ENCODE results near the gene RAB1A.
A peak's percentile ranks its signal among the peaks of the same experiment; 100 is the strongest.
"Not testable (repeated sequence)": the region's sequence is repeated elsewhere in the genome, so short reads cannot be mapped to it uniquely, and the experiment has no call there.

Gene RAB1A

DNA sequence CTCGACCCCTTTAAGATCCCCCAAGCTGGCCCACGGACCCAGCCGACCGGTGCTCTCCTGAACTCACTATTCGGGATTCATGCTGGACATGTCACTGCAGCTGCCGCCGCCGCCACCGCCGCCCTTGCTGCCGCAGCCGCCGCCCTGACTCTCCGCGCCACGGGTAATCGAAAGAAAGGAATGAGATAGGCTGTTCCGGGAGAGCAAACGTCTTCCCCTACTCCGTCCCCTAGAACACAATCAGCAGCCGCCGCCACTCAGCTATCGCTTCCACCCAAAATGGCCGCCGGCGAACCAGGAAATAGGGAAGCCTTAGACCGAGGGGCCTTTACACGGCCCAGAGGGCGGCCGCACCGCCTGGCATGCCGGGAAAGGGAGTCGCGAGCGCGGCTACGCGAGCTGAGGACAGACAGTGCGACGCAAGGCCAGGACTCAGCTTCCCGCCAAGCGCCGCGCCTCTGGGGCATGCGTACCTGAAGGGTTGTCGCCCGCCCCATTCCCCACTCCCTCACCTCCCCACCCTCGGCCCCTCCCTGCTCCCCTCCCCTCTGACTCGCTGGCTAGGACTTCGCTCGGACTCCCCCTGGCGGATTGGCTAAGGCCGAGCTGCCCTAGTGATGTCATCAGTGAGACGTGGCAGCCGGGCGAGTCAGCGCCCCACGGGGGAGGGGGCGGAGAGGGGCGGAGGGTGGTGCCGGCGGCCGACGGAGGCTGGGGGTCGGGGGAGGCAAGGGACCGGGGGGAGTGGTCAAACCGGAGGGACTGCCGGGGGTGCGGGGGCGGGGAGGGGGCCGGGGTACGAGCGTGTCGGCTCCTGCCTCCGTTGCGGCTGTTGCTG lies at the start of gene RAB1A:
Gene RAB1A, minus strand, starts transcription at position 281 of the 838 bp plus-strand sequence. Its CDS starts 191 bp downstream, at position 90.
- DNase-seq = peak; percentile 96

DNA sequence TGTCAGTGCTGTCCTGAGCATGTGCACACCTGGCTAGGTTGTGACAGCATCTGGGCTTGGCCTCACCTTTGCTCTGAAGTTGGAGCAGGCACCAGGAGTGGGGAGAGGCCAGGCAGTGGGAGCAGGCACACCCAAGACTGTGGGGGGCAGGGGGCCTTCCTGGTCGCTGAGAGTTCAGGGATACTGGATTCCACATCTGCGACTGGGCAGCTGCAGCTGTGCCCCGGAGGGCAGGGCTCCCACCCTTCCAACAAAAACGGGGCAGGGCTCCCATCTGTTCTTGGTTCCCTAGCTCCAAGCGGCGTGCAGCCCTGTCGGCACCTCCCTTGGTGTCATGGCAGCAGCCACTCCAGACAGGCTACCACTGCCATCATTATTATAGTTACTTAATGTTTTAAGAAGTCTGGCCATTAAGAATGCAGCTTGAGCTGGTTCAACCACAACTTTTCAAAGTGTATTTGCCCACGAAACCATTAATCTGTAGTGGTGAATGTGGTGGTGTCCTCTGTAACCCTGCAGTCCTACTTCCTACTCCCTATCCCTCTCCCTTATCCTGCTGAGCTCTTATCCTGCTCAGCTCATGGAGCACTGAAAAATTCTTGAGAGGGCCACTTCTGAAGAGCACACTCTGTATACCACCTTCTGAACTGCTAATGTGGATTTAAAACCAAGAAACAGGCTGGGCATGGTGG lies 48.0 kb upstream of the RAB1A start:
- no peak for DNase-seq

DNA sequence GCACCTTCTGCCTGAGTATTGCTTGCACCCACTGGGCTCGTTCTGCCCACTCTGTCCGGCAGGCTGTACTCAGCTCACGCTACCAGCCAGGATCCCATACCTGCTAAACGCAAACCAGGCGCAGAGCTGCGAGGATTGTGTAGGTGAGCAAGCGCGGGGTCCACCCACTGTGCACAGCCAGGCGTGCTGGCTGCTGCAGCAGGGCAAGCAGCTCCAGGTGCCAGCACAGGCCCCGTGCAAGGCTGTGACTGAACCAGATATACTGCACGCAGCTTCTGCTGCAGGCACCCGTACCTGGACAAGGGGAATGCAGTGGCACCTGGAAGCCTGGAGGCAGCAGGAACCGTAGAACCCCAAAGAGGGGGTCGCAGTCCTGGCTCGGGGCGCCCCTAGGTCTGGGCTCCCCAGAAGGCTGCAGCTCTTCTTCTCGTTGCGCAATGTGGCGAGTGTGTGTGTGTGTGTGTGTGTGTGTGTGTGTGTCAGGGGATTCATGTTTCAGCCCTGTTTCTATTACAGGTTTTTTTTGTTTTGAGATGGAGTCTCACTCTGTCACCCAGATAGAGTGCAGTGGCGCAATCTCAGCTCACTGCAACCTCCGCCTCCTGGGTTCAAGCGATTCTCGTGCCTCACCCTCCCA lies 46.1 kb upstream of the RAB1A start:
- no peak for DNase-seq

DNA sequence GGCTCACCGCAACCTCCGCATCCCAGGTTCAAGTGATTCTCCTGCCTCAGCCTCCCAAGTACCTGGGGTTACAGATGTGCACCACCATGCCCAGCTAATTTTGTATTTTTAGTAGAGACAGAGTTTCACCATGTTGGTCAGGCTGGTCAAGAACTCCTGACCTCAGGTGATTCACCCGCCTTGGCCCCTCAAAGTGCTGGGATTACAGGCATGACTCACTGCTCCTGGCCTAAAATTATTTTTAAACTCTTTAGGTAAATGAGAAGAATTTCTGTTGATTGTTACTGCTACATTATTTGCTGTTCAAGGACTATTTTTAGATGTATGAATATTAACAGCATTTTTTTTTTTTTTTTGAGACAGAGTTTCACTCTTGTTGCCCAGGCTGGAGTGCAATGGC lies 44.1 kb upstream of the RAB1A start:
- DNase-seq = not testable (repeated sequence)

DNA sequence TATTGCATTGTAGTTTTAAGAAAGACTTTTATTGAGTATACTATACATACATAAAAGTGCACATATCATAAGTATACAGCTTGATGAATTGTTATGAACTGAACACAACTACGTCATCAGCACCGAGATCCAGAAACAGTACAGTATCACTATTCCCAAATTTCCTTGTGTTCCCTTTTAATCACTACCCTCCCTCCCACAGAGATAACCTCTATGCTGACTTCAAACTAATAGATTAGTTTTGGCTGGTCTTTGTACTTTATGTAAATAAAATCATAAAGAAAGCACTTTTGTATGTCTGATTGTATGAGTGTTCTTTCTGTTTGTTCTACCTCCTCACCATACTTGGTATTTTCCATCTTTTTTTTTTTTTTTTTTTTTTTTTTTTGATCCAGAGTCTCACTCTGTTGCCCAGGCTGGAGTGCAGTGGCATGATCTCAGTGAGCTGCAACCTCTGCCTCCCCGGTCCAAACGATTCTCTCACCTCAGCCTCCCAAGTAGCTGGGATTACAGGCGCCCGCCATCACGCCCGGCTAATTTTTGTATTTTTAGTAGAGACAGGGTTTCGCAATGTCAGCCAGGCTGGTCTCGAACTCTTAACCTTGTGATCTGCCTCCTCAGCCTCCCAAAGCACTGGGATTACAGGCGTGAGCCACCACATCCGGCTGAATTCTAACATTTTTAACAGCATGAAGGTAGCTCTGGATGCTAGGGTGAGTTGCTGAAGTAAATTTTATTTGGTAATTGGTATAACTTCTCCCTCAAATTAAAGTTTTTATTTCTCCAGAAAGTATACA lies 43.3 kb upstream of the RAB1A start:
- DNase-seq = no peak

DNA sequence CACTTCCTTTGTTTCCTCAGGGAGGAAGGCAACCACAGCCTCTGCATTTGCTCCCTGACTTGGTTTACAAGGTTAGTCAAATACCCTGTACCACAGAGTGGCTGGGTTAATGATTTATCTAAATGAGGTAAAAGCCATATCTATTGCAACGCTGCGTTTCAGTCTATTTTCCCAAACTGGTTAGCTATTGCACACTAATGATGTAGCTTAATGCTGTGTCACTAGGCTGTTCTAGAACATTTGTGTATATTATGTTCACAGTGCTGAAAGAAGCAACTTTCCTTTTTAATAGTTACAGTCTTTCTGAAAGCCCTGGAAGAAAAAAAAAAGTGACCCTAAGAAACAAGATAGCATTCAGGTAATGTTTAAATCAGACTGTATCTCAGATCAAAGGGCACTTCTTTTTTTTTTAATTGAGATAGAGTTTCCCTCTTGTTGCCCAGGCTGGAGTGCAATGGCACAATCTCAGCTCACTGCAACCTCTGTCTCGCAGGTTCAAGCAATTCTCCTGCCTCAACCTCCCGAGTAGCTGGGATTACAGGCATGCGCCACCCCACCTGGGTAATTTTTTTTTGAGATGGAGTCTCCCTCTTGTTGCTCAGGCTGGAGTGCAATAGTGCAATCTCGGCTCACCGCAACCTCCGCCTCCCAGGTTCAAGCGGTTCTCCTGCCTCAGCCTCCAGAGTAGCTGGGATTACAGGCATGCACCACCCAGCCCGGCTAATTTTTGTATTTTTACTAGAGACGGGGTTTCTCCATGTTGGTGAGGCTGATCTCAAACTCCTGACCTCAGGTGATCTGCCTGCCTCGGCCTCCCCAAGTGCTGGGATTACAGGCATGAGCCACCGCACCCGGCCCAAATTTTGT lies 40.9 kb upstream of the RAB1A start:
- DNase-seq = not testable (repeated sequence)

DNA sequence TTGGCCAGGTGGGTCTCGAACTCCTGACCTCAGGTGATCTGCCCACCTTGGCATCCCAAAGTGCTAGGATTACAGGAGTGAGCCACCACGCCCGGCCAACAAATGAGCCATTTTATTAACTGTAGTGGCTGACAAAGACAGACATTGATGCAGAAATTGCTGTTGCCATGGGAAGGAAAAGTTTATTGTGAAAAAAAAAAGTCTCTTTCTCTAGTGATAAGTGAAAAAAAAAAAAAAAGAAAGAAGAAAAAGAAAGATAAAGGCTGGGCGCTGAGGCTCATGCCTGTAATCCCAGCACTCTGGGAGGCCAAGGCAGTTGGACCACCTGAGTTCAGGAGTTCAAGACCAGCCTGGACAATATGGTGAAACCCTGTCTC lies 39.8 kb upstream of the RAB1A start:
- no peak for DNase-seq

DNA sequence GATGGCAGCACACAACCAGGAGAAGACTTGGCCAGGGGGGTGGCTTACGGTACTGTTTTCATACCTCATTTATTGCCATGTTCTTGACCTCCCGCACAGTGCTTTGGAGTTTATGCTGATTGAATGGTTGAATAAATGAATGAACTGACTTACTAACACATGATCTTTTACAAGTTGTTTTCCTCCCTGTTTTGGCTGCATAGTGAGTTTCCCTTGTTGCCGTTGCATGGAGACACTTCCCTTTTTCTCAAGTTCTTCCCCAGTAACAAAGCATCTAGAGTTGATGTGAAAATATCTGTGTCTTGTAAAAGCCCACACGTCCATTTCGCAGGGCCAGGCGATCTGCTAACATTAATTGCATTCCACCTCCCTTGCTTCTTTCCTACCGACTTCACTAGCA lies 35.7 kb upstream of the RAB1A start:
- DNase-seq = no peak

DNA sequence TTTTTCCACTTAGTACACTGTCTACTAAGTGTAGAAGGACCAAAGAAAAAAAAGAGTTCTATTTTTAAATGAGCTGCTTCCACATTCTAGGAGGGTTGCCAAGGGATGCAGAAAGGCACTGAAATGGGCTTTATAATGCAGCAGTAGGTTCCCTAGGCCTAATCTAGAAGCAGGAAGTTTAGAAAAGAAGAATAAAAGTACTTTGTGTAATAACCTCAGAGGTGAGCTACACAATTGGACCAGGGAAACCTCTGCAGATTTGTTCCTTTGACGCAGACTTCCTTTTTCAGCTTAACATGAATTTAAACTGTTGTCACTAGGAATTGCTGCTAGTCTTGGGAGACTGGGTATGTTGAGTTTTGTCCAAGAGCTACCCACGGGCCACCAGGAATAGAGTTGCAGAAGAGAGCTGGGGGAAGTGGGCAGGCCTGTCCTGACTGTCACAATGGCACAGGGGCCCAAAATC lies 34.6 kb upstream of the RAB1A start:
- no peak for DNase-seq

DNA sequence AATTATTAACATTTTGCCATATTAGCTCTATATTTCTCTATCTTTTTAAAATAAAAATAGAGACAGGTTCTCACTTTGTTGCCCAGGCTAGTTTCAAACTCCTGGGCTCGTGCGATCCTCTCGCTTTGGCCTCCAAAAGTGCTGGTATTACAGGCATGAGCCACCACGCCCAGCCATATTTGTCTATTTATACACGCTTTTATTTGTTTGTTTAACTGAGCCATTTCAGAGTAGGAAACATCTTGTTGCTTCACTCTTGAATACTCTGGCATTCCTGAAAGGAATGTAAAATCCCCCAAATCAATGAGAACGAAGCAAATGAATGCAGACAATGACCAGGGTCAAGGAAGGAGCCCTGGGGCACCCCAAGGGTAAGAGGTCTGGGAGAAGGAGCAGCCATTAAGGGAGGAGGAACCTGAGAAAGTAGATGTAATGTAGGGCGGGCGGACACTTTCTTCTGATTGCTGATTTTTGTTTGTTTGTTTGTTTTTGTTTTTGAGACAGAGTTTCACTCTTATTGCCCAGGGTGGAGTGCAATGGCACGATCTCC lies 31.7 kb upstream of the RAB1A start:
- no peak for DNase-seq

DNA sequence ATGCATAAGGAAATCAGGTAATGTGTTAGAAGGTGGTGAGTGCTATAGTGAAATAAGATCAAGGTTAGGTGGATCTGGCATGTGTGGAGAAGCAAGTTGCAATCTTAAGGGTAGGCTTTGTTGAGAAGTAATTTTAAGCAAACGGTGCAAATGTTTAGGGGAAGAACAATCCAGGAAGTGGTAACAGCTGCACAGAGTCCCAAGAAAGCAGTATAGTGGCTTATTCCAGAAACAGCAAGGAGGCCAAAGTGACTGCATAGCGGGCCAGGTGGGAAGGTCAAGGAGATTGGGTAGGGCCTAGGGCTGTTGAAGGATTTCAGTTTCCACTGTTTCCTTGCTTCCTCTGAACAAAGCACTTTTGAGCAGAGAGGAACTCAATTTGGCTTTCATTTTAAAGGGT lies 30.0 kb upstream of the RAB1A start:
- no peak for DNase-seq

DNA sequence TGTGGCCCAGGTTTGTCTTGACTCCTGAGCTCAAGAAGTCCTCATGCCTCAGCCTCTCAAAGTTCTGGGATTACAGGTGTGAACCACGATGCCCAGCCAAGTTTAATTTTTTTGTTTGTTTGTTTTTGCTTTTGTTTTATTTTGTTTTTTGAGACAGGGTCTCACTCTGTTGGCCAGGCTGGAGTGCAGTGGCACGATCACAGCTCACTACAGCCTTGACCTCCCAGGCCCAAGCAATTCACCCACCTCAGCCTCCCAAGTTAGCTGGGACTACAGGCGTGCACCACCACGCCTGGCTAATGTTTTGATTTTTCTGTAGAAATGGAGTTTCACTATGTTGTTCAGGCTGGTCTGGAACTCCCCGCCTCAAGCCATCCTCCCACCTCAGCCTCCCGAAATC lies 29.4 kb upstream of the RAB1A start:
- no peak for DNase-seq

DNA sequence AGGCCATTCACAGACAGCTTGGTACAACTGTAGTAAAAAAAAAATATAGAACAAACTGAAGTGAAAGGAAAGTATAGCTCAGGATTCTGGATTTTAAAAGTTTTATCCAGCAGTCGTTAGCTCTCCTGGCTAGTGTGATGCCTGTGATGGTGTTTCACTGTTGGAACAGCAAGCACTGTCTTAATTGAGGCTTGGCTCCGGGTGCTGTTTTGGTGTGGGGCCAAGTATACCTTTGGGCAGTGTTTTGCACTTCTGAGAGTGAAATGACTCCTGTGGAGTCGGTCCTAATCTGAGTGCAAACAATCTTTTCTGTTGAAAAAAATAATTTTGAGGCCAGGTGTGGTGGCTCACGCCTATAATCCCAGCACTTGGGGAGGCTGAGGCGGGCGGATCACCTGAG lies 28.7 kb upstream of the RAB1A start:
- DNase-seq = no peak

DNA sequence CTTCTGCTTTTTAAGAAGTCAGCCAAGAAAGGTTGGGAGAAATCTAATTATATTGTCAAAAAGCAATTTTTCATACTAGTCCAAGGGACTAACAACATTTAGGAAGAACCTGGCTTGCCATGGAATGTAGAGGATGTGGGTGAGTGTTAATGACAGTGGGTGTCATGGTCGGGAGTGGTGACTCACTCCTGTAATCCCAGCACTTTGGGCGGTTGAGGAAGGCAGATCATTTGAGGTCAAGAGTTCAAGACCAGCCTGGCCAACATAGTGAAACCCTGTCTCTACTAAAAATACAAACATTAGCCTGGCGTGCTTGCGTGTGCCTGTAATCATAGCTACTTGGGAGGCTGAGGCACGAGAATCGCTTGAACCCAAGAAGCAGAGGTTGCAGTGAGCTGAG lies 27.9 kb upstream of the RAB1A start:
- not testable (repeated sequence) for DNase-seq

DNA sequence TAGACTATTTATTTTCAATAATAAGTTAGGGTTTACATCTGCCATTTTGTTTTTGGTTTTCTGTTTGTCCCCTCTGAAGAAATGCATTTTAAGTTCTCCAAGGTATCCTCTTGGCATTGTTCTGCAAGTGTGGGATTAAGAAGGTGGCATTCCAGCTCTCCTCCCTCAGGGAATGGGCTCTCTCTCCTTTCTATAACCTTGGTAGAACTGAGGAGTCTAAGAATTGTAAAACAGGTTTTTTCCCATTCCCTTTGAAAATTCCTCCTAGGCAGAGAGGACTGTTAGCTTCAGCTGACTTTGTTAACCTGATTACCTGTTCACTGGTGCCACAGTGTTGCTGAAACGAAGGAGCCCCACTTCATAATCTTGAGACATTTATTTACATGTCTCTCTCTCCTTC lies 26.1 kb upstream of the RAB1A start:
- no peak for DNase-seq

DNA sequence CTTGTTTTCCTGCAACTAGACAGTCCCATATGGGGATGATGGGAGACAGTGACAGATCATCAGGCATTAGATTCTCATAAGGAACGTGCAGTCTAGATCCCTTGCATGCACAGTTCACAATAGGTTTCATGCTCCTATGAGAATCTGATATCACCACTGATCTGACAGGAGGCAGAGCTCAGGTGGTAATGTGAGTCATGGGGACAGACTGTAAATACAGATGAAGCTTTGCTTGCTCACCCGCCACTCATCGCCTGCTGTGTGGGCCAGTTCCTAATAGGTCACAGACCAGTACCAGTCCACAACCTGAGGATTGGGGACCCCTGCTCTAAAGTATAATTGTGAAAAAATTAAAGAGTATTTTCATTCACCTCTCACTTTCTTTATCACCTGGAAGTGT lies 23.6 kb upstream of the RAB1A start:
- DNase-seq = no peak

DNA sequence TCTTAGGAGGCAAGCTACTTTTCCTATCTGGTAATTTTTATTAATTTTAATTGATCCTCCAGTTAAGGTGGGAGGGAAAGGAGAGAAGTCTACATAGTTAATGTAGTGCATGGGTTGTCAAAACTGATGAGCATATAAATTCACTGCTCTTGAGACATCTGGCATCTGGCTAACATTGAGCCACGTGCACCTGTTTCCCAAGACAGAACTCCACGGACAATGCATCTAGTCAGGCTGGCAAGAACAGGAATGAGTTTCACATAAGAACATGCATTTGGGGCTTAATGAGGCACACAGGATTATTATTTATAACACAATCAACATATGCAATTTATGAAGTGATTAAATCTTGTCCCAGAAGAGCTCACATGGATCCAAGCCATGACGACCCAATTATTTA lies 16.2 kb upstream of the RAB1A start:
- DNase-seq = no peak

DNA sequence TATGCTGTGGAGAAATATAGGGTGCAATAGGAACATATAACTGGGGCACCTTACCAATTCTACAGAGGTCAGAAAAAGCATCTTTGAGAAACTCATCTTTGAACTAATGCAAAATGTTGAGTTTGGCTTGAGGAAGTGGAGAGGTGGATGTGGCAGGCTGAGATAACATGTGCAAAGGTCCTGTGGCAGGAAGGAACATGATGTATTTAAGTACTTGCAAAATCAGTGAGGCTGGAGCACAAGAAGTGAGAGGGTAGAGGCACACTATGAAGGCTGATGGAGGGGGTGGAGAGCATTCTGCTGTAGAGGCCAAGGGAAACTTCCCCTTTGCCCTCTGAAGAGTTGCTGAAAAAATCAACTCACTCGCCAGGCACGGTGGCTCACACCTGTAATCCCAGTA lies 14.7 kb upstream of the RAB1A start:
- DNase-seq = no peak

DNA sequence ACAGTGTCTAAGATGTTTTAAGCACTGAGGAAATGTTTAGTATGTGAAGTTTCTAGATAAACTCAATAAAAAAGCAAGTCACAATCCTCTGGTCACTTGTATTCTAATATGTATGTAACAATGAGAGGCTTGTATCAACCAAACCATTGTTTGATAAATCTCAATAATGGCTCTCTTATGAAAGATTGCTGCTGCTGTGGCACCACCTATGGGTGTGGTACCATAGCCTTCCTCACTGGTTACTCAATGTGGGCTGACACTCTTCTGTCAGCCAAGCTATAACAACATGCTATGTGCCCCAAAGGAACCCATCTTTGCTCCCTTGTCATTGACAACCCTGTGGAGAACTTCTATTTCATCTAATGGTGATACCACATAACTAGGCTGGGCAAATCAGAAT lies 12.6 kb upstream of the RAB1A start:
- DNase-seq = no peak

DNA sequence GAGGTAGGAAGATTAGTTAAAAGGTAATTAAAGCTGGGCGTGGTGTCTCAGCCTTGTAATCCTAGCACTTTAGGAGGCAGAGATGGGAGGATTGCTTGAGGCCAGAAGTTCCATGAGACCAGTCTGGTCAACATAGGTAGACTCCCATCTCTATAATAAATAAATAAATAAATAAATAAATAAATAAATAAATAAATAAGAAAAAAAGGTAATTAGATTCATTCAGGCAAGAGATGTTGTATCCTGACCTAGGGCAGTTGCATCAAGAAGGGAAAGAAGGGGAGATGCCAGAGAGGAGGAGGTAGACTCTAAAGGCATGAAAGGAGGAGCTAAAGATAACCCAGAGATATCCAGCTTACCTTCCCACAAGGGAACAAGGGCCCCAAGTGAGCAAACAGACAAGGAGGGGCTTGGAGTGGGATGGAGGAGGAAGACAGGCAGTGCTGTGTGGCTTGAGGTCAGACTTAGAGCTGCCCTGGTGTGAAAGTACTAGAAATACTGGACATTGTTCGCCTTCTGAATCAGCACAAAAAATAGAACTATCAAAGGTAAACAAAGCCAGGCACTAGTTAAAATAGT lies 7.4 kb upstream of the RAB1A start:
- DNase-seq = no peak

DNA sequence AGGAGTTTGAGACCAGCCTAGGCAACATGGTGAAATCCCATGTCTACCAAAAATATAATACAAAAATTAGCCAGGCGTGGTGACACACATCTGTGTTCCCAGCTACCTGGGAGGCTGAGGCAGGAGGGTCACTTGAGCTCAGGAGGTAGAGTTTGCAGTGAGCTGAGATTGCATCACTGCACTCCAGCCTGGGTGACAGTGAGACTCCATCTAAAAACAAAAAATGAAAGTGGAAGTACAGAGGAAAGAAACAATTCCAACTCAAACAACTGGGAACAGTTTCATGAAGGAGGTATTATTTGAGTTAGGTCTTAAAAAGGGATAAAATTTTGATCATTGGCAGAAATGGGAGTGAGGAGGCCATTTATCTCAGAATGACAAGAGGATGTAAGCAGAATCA lies 6.3 kb upstream of the RAB1A start:
- DNase-seq = no peak

Measured in stimulated activated CD4-positive, alpha-beta T cell treated with anti-CD3 and anti-CD28 coated beads, Interleukin-2, amount 100 ng/mL, for 48 hours (primary cell).